A673 (cell line): ENCODE measurements around the gene TMEM26.

Experiments
- CTCF ChIP-seq: fragments of 300-800, 200-600 bp; sonication (generic); conservative IDR thresholded peaks from 2 replicates; pipeline ENCODE4 v1.5.1; 2017; ENCODE audit warnings: low read depth, mild to moderate bottlenecking, antibody characterized with exemption, low read length, moderate library complexity, mixed read lengths
- EZH2 ChIP-seq: fragments of 200-600 bp; sonication (generic); IDR thresholded peaks from 2 replicates; pipeline ENCODE4 v1.6.1; 2017; ENCODE audit warnings: borderline replicate concordance, low read depth, mild to moderate bottlenecking, mixed read lengths, antibody characterized with exemption, low read length; ENCODE audit not compliant: poor library complexity, severe bottlenecking

DNA sequence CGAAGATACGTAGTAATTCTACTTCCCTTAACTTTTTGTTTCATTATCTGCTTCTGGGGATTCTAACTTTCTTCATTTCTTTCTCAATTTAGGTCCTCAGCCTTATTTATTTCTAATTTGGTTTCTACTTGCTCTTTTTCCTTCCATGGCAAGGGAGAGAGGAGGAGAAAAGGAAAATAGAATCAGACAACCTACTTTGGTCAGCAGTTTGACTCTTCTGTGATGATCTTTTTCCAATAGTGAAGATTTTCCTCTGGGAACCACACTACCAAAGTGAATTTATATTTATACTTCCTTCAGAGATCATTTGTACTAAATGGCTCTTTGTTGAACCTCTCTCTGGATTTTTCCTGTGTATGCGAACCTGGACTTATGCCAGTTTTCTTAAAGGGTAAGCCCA, 90.2 kb downstream of the TMEM26 start:
- no peak for TF ChIP-seq CTCF
- no peak for TF ChIP-seq EZH2
